ENCODE data around the gene ARSA.
"Not testable (repeated sequence)": the region's sequence is repeated elsewhere in the genome, so short reads cannot be mapped to it uniquely, and the experiment has no call there.

ARSA gene

DNA sequence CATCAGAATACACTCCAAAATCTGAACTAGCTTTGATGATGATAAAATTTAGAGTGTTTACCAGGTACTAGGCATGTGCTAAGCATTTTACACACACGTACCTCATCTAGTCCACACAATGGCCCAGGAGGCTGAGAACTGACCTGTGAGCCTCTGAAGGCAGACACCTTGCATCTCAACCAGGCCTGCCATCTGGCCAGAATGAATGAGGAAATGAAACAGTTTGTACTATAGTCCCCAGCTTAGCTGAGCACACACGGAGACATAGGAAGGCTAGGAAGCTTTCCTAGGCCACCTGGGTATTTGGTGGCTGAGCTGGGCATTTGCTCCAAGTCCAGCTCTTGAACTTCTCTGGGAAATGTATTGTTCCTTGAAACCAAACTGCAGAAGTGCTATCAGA is 37.8 kb upstream of the ARSA start:
- no peaks in the 10 kb centered on the region for H3F3A ChIP-seq (ENCODE audit: insufficient read depth, low read length)
- H3K9ac ChIP-seq (ENCODE audit: low read length) = no peak overlapping the region
- H2AFZ ChIP-seq (ENCODE audit: low read length) = no peak overlapping the region
- no peaks in the 10 kb centered on the region for H3K36me3 ChIP-seq (ENCODE audit: insufficient read depth, low read length)
- no peak overlapping the region for H3K27ac ChIP-seq (ENCODE audit: low read depth, low read length, poor library complexity, severe bottlenecking)
- H3K9me2 ChIP-seq (ENCODE audit: low read depth, low read length) = no peaks in the 10 kb centered on the region
- no peaks in the 10 kb centered on the region for H4K20me1 ChIP-seq (ENCODE audit: insufficient read depth, low read length)
- no peaks in the 10 kb centered on the region; the same call in 1 of the 2 replicates for H3K27me3 ChIP-seq (ENCODE audit: insufficient read depth, low read length)
- no peak overlapping the region for H3K4me3 ChIP-seq (ENCODE audit: low read depth, low read length, poor library complexity, severe bottlenecking)
- H3K4me2 ChIP-seq (ENCODE audit: low read length) = no peak overlapping the region
- no peaks in the 10 kb centered on the region for H3K4me1 ChIP-seq (ENCODE audit: insufficient read depth, low read length, severe bottlenecking)
- no peaks in the 10 kb centered on the region for H3K79me2 ChIP-seq (ENCODE audit: insufficient read depth, low read length)
- TF ChIP-seq EZH2 (IDR thresholded peaks at IDR 0.05; ENCODE audit: borderline replicate concordance, low read length) = no peak
- no peaks in the 10 kb centered on the region for H3K9me3 ChIP-seq (ENCODE audit: low read length)

DNA sequence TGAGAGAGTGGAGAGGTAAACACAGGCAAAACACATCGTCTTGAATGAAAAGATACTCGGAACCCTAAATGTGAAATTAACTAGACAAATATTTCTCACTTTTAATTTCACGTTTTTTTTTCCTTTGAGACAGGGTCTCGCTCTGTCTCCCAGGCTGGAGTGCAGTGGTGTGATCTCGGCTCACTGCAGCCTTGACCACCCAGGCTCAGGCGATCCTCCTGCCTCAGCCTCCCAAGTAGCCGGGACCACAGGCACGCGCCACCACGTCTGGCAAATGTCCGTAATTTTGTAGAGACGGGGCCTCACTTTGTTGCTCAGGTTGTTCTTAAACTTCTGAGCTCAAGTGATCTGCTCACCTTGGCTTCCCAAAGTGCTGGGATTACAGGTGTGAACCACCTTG is 37.3 kb upstream of the ARSA start:
- Histone ChIP-seq H3K9me3 (ENCODE audit: low read length) (no peaks in the 10 kb centered on the region), H3K36me3 (ENCODE audit: insufficient read depth, low read length) (no peaks in the 10 kb centered on the region), H3K79me2 (ENCODE audit: insufficient read depth, low read length) (no peaks in the 10 kb centered on the region), H3K4me3 (ENCODE audit: low read depth, low read length, poor library complexity, severe bottlenecking) (no peak overlapping the region), H3K4me2 (ENCODE audit: low read length) (no peak overlapping the region), H3K27ac (ENCODE audit: low read depth, low read length, poor library complexity, severe bottlenecking) (no peak overlapping the region), H3K9ac (ENCODE audit: low read length) (no peak overlapping the region), H3K4me1 (ENCODE audit: insufficient read depth, low read length, severe bottlenecking) (no peaks in the 10 kb centered on the region), H3K27me3 (ENCODE audit: insufficient read depth, low read length) (no peaks in the 10 kb centered on the region; the same call in 1 of the 2 replicates), H4K20me1 (ENCODE audit: insufficient read depth, low read length) (no peaks in the 10 kb centered on the region), H3K9me2 (ENCODE audit: low read depth, low read length) (no peaks in the 10 kb centered on the region), H2AFZ (ENCODE audit: low read length) (no peak overlapping the region), H3F3A (ENCODE audit: insufficient read depth, low read length) (no peaks in the 10 kb centered on the region)
- TF ChIP-seq, protein P1, sequence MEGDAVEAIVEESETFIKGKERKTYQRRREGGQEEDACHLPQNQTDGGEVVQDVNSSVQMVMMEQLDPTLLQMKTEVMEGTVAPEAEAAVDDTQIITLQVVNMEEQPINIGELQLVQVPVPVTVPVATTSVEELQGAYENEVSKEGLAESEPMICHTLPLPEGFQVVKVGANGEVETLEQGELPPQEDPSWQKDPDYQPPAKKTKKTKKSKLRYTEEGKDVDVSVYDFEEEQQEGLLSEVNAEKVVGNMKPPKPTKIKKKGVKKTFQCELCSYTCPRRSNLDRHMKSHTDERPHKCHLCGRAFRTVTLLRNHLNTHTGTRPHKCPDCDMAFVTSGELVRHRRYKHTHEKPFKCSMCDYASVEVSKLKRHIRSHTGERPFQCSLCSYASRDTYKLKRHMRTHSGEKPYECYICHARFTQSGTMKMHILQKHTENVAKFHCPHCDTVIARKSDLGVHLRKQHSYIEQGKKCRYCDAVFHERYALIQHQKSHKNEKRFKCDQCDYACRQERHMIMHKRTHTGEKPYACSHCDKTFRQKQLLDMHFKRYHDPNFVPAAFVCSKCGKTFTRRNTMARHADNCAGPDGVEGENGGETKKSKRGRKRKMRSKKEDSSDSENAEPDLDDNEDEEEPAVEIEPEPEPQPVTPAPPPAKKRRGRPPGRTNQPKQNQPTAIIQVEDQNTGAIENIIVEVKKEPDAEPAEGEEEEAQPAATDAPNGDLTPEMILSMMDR (IDR thresholded peaks at IDR 0.05; ENCODE audit: low read length) = no peak
- no peak for TF ChIP-seq EZH2 (IDR thresholded peaks at IDR 0.05; ENCODE audit: borderline replicate concordance, low read length)

DNA sequence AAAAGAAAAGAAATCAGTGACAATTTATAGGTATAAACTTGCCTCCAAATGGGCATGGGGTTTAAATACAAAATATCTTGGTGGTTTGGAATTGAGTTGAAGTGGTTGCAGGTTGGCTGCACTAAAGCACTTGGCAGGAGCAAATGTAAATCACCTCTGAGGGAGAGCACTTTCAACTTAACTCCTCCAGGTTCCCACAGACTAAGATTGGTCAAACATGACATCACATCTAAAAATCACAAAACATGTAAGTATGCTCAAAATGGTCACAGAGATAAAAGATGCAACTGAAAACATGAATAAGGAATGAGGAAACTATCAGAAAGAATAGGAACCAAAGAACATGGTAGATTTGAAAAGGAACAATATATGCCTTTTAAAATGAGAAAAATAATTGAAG is 32.4 kb upstream of the ARSA start:
- Histone ChIP-seq H3K4me2 (ENCODE audit: low read length) (no peak overlapping the region), H3K79me2 (ENCODE audit: insufficient read depth, low read length) (no peaks in the 10 kb centered on the region), H3F3A (ENCODE audit: insufficient read depth, low read length) (no peaks in the 10 kb centered on the region), H3K9me3 (ENCODE audit: low read length) (no peaks in the 10 kb centered on the region), H3K4me1 (ENCODE audit: insufficient read depth, low read length, severe bottlenecking) (no peaks in the 10 kb centered on the region), H3K9ac (ENCODE audit: low read length) (no peak overlapping the region), H3K27ac (ENCODE audit: low read depth, low read length, poor library complexity, severe bottlenecking) (no peak overlapping the region), H3K27me3 (ENCODE audit: insufficient read depth, low read length) (peaks cover 5% of the 10 kb centered on the region; the same call in 1 of the 2 replicates), H2AFZ (ENCODE audit: low read length) (no peak overlapping the region), H4K20me1 (ENCODE audit: insufficient read depth, low read length) (no peaks in the 10 kb centered on the region), H3K9me2 (ENCODE audit: low read depth, low read length) (no peaks in the 10 kb centered on the region), H3K4me3 (ENCODE audit: low read depth, low read length, poor library complexity, severe bottlenecking) (no peak overlapping the region), H3K36me3 (ENCODE audit: insufficient read depth, low read length) (no peaks in the 10 kb centered on the region)
- no peak for TF ChIP-seq EZH2 (IDR thresholded peaks at IDR 0.05; ENCODE audit: borderline replicate concordance, low read length)
- TF ChIP-seq, protein P1 (IDR thresholded peaks at IDR 0.05; ENCODE audit: low read length) = no peak

DNA sequence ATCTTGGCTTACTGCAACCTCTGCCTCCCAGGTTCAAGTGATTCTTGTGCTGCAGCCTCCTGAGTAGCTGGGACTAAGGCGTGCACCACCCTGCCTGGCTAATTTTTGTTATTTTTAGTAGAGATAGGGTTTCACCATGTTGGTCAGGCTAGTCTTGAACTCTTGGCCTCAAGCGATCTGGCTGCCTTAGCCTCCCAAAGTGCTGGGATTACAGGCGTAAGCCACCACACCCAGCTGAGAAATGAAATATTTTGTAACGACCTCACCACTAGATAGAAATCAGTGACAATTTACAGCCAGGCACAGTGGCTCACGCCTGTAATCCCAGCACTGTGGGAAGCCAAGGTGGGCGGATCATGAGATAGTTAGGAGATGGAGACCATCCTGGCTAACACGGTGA is 31.8 kb upstream of the ARSA start:
- H3K4me2 ChIP-seq (ENCODE audit: low read length); H3K79me2 ChIP-seq (ENCODE audit: insufficient read depth, low read length); H4K20me1 ChIP-seq (ENCODE audit: insufficient read depth, low read length); H3K4me3 ChIP-seq (ENCODE audit: low read depth, low read length, poor library complexity, severe bottlenecking); H3K36me3 ChIP-seq (ENCODE audit: insufficient read depth, low read length); H3K9me2 ChIP-seq (ENCODE audit: low read depth, low read length); H3K9me3 ChIP-seq (ENCODE audit: low read length); H3K27ac ChIP-seq (ENCODE audit: low read depth, low read length, poor library complexity, severe bottlenecking); H3K9ac ChIP-seq (ENCODE audit: low read length); H2AFZ ChIP-seq (ENCODE audit: low read length); H3K4me1 ChIP-seq (ENCODE audit: insufficient read depth, low read length, severe bottlenecking); H3K27me3 ChIP-seq (ENCODE audit: insufficient read depth, low read length); H3F3A ChIP-seq (ENCODE audit: insufficient read depth, low read length): not testable (repeated sequence)

Measured in OCI-LY1 (cell line).